ENCODE measurements around the gene AFF3.

GRCh38 chr2:100180503-100180902 is 38.1 kb upstream of the AFF3 start:
- TF ChIP-seq POLR2A (IDR thresholded peaks at IDR 0.05): no peak
- no peak for TF ChIP-seq CTCF (IDR thresholded peaks at IDR 0.05)

Data from right lobe of liver (tissue), 4 donors.